AG09319 (cell line): ENCODE measurements around the gene ALDH3B2.

Experiments used
- DNase-seq: peaks from one replicate; pipeline ENCODE4 v3.0.0-alpha.2; 2010; ENCODE audit warnings: low read depth; ENCODE audit errors: extremely low read depth
- CTCF ChIP-seq: IDR thresholded peaks from 2 replicates; pipeline ENCODE4 v1.5.1; 2011; ENCODE audit warnings: low read depth, mild to moderate bottlenecking, inconsistent platforms, low read length, moderate library complexity

Gene ALDH3B2

GRCh38 chr11:67635231-67635521 is 39.2 kb downstream of the ALDH3B2 start:
- no peak for TF ChIP-seq CTCF
- no peak for DNase-seq

GRCh38 chr11:67634366-67635230 is 39.8 kb downstream of the ALDH3B2 start:
- TF ChIP-seq CTCF: no peak

GRCh38 chr11:67633758-67634365 is 40.6 kb downstream of the ALDH3B2 start:
- no peak for DNase-seq
- TF ChIP-seq CTCF: no peak

More at GRCh38 chr11:67634366-67635230, 39.8 kb downstream of the ALDH3B2 start:
- DNase-seq: no peak

- no peak for TF ChIP-seq CTCF
- DNase-seq: no peak
Measured at GRCh38 chr11:67632982-67633755, 41.3 kb downstream of the ALDH3B2 start.

- no peak for DNase-seq
- no peak for TF ChIP-seq CTCF
Measured at GRCh38 chr11:67632175-67632981, 42.0 kb downstream of the ALDH3B2 start.

- TF ChIP-seq CTCF: no peak
- no peak for DNase-seq
Measured at GRCh38 chr11:67631853-67632174, 42.6 kb downstream of the ALDH3B2 start.
